GM19193 (cell line): ENCODE results near the gene TNS1.

Source experiments
- POLR2A ChIP-seq: IDR thresholded peaks from 4 replicates; pipeline ENCODE4 v1.6.1; 2011; ENCODE audit not compliant: insufficient read depth, insufficient read length; ENCODE audit errors: extremely low read depth

TNS1 gene

DNA sequence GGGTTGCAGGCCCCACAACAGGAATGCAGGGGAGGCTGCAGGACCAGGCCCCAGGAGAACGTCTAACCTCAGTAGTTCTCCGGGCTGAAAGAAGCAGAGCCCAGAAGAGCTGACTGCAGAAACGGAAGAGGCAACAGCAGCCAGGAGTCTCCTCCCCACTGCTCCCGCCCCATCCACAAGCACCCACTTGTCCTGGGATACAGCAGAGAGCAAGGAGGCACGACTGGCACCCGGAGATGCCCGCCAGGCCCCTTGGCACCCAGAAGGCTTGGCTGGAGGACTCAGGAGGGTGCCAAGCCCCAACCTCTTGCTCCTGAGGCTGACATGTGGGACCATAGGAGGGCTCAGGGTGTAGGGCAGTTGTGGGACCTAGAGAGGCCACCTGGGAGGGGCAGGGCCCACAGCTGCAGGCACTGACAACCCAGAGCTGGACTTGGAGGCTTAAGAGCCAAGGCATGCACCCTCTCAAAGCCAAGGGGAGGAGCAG is 29.0 kb upstream of the TNS1 start:
- no peak for TF ChIP-seq POLR2A

DNA sequence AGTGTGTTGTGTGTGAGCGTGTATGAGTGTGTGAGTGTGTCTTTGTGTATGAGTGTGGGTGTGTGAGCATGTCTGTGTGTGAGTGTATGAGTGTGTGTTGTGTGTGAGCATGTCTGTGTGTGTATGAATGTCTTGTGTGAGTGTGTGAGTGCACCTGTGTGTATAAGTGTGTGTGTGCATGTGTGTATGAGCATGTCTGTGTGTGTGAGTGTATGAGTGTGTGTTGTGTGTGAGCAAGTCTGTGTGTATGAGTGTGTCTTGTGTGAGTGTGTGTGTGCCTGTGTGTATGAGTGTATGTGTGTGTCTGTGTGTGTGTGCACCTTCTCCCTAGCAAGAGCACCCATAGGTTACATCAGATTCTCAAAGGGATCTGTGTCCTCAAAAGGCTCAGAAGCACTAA is 28.5 kb upstream of the TNS1 start:
- TF ChIP-seq POLR2A: no peak

DNA sequence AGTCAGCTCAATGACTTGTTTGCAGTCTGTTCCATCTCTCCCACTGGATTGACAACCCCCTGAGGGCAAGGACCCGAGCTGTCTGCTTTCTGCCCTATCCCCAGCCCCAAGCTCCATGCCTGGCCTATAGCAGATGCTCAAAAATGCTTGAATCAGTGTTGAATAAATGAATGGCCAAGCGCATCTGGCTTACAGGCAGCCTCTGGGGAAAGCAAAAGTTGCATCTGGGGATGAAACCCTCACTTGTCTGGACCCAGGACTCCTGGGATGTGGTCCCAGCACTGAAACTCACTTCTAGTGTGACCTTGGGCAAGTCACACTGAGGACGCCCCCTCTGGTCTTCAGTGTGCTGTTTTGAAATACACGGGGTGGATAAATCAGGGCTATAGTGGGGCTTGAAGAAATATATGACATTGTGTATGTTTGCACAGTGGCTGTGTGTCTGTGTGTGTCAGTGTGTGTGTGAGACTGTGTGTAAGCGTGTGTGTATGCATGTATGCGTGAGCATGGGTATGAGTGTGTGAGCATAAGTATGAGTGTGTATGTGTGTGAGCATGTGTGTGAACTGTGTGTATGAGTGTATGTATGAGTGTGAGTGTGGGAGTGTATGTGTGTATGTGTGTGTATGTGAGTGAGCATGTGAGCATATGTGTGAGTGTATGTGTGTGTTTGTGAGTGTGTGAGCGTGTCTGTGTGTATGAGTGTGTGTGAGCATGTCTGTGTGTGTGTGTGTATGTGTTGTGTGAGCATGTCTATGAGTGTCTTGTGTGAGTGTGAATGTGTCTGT is 27.8 kb upstream of the TNS1 start:
- no peak for TF ChIP-seq POLR2A

DNA sequence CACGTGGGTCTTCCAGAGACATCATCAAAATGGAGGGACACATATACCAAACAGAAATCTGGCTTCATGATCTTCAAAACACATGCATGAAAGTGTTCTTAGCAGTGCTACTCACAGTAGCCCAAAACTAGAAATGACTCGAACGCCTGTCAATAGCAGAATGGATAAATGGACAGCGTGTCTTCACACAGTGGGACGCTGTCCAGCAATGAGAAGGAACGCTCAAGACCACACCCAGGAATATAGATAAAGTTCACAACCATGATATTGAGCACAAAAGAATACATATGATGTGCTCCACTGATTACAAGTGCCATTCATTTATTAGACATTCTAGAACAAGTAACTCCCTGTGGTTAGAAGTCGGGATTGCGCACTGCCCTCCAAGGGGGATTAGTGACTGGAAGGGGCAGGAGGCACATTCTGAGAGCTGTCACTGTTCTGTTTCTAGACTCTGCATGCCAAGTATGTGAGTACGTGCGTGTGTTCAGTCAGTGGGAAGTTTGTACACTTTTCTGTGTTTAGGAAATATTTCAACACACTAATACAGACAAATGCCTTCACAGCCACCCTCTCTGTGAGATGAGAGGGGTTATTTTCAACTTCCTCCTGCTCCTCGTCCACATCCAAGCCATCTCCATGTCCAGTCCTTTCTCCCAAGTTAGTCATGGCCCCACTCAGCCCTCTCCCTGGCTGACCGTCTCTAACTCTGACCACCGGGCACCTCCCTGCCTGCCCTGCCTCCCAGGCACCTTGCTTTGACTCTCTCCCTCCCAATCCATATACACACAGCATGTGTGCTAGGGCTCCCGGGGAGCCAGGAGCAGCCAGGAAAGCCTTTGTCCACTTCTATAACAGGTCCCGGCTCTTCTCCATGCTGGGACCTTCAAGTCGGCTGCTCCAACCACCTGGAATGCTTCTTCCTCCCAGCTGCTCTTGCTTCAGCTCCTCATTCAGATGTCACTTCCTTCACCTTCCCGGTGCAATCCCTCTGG is 26.9 kb upstream of the TNS1 start:
- no peak for TF ChIP-seq POLR2A

DNA sequence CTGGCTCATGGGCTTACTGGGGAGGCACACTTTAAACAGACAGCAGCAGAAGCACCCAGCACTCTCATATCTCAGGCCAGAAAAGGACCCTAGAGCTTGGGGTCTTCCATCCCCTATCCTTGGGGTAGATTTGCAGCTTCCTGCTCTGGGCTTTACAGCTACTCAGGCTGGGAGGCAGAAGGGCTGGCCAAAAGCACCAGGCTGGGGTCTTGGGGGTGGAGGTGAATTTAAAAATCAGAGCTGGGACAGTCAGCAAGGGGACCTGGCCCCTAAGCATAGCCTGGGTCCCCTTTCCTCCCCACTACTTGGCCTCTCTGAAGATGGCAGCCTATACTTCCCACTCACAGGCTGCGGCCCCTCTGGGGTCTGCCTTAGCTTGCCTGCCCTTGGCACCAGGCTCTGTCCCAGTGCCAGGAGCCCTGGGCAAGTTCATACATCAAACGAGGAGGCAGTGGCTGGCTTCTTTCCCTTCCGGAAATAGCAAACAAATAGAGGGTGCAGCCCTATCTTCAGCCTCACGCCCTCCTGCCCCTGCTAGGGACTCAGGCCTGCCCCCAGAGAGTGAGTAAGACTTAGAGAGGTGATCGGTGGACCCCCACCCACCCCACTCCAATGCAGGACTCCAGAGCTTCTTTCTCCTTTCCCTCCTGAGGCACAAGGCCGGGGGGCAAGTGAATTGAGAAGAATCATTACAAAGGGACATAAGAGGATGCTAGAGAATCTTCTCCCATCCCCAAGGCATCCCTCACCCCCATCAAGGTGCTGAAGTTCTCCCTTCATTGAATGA is 26.0 kb upstream of the TNS1 start:
- TF ChIP-seq POLR2A: no peak

DNA sequence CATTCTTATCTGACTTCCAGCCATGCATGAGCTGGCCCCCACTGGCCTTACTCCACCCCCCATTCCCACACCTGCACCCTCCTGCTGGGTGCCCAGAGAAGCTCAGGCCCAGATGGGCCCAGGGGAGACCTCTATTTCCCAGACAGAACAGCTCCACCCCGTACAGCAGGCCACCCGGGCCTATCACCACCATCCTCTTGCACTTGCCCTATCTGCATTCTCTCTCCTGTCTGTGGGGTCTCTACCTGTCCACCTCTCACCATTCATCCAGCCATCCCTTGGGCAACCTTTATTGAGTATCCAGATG is 25.3 kb upstream of the TNS1 start:
- no peak for TF ChIP-seq POLR2A

DNA sequence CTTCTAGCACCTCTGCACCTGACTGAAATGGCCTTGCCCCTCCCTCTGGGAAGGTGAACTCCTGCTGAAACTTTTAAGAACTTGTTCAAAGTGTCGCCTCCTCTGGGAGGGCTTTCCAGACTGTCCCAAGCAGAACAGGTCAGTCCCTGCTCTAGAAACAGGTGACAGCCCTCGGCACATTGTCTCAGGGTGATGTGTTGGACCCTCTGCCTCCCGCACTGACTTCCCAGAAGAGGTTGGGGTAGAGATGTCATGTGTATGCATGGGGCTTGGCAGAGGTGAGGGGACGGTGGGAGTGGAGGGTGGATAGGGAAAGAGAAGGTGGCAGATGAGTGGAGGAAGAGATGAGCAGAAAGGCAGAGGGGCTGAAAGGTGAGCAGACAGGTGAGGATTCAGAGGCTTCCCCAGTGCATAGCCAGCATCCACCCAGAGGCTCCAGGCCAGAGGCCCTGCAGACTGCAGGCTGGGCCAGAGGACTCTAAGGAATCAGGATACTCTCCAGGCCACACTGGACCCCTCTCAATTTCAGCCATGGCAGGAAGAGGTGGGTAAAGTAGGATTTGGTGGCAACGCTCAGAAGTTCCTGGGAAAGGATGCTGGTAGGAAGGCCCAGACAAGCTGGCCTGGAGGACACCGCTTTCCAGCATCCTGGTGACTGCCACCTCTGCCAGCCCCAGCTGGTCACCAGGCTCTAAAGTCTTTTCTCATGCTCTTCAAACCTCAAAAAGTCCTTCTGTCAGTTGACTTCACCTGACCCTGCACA is 24.8 kb upstream of the TNS1 start:
- TF ChIP-seq POLR2A: no peak

DNA sequence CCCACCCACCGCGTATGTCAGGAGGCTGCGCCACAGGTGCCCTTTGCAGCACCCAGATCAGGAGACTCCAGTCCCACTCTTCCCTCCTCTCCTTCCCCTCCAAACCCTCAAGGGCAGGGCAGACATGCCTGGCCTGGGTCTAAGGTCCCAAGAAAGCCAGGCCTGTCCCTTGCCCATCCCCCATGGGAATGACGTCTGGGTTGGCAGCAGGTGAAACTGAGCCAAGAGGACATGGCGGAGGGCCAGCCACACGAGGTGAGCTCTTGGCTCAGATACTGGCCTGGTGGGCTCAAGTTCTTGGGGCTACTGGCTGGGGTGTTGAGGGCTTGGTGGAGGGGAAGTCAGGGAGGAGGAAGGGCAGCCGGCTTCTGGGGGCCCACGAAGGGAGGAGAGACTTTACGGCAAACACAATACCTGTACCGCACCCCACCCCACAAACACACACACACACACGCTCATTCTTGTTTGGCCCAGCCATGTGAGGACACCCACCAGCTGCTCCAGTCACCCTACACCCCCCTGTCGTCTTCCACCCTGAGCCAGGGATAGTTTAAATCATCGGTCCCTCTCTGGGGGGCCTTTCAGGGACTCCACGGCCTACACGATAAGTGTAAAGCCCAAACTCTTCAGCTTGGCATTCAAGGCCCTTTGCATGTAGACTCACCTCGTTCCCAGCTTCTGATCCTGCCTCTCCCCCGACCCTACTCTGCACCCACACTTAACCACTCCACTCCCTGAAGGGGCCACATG is 24.1 kb upstream of the TNS1 start:
- TF ChIP-seq POLR2A: no peak

DNA sequence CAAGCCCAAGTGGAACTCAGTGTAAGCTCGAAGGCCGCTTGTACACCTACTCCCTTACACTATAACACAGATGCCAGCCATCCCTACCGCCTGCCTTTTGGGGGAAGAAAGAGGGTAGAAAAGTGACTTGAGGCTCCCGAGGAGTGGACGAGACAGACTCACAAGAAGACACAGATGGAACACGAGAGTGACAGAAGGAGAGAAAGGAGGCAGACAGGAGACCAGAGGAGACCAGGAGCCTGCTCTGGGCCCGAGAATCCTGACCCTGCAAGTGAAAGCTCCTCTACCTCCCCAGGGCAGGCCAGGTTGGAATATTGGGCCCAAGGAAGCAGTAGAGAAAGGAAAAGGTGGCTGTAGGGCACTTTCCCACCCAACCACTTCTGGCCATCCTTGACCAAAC is 23.4 kb upstream of the TNS1 start:
- TF ChIP-seq POLR2A: no peak

DNA sequence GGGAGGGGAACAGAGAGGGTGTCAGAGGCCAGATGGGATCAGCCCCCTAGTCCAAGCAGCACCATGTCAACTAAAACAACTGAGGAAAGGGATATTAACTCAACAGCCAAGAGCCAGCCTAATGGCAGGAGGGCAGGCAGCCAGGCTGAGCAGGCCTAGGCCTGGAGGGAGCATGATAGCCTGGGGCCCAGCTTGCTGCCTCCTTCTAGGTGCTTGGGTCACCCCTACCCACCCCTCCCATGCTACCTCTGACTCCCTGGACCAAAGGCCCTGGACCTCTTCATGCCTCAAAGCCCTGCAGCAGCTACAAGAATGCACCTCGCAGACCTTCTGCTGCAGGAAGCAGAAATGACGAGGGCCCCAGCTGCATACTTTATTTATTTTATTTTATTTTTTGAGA is 22.1 kb upstream of the TNS1 start:
- no peak for TF ChIP-seq POLR2A

DNA sequence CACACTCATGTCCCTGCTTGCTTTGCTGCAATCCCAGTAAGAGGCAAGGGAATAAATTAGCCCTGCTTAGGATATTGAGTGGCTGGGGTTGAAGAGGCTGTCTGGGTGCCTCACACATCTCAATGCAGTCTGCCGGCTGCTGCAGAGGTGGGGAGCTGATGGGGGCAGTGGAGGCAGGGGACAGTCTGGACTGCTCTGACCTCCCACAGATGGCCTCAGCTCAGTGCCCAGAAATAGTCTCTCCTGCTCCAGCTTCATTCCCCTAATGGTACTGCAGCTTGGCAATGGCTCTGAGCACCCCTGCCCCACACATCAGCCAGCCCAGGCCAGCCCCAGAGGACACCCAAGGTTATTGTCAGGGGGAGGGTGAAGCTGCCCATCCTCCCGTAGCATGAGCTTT is 21.5 kb upstream of the TNS1 start:
- TF ChIP-seq POLR2A: no peak

DNA sequence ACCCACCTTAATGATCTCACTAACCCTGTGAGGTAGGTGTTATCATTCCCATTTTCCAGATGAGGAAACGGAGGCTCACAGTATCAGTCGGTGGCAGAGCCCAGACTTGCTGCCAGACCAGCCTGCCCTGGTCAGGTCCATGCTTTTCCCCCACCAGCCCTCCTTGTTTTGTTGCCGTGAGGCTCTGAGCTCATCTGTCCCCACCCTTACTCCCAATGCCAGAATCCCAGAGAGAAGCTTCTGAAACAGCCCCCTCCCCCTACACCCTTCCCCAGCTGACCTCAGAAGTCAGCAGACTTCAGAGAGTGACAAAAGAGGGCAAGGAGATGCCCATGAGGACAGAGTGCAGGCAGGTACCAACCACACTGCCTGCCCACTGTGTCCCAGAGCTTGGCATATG is 20.8 kb upstream of the TNS1 start:
- no peak for TF ChIP-seq POLR2A

DNA sequence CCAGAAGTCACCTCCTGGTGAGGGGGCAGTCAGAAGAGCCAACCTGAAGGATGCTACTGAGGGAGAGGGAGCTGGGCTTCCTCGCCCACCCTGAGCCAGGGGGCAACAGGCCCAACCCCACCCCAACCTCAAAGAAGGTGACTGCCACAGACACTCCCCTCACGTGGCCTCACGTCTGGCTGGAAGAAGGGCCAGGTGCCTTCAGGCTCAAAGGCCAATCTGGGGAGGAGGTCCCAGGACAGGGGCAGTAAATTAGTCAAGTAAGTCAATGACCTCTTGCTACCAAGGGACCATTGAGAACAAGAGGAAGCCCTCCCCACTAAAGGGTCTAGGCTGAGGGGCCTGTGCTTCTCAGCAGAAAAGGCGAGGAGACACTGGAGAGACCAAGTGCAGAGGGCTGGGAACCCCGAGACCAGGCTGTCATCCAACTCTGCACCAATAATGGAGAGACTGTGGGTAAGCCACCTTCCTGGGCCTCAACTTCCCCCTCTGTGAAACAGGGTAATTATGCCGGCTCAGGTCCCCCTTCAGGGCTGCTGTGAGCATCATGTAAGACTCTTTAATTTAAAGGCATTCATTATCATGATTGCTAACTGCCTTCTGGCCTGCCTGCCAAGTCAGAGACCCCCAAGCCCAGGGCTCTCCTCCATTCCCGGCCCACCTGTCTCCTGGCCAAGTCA is 20.2 kb upstream of the TNS1 start:
- no peak for TF ChIP-seq POLR2A
